ENCODE measurements around the gene MAPK1.
"Not testable (repeated sequence)": the region's sequence is repeated elsewhere in the genome, so short reads cannot be mapped to it uniquely, and the experiment has no call there.

Gene MAPK1

GRCh38 chr22:21719024-21719423, 148.4 kb downstream of the MAPK1 start:
- DNase-seq = no peak

- DNase-seq = no peak
Observed at GRCh38 chr22:21718499-21718898, 148.9 kb downstream of the MAPK1 start.

GRCh38 chr22:21716395-21717122, 150.9 kb downstream of the MAPK1 start:
- not testable (repeated sequence) for DNase-seq

- no peak for DNase-seq
Observed at GRCh38 chr22:21714786-21715185, 152.7 kb downstream of the MAPK1 start.

- no peak for DNase-seq
Observed at GRCh38 chr22:21714059-21714770, 153.2 kb downstream of the MAPK1 start.

GRCh38 chr22:21713428-21714058, 153.9 kb downstream of the MAPK1 start:
- no peak for DNase-seq

- DNase-seq = no peak
Observed at GRCh38 chr22:21712751-21713427, 154.6 kb downstream of the MAPK1 start.

- DNase-seq = no peak
Observed at GRCh38 chr22:21711851-21712250, 155.6 kb downstream of the MAPK1 start.

GRCh38 chr22:21710156-21710555, 157.3 kb downstream of the MAPK1 start:
- DNase-seq = no peak

GRCh38 chr22:21709688-21710087, 157.8 kb downstream of the MAPK1 start:
- no peak for DNase-seq

- no peak for DNase-seq
Observed at GRCh38 chr22:21708960-21709359, 158.5 kb downstream of the MAPK1 start.

- peak; percentile 73 for DNase-seq
Observed at GRCh38 chr22:21707677-21708076, 159.8 kb downstream of the MAPK1 start.
